Measurements from ENCODE around the gene MOB4. TPM values are rescaled to one million over a fixed set of nuclear protein-coding genes. Genes with fewer than 3 reads are reported as not detected.

The MOB4 gene
- total and polyA plus RNA-seq, 10 donors: 15.5 to 38.3 (median 23.7) TPM

DNA sequence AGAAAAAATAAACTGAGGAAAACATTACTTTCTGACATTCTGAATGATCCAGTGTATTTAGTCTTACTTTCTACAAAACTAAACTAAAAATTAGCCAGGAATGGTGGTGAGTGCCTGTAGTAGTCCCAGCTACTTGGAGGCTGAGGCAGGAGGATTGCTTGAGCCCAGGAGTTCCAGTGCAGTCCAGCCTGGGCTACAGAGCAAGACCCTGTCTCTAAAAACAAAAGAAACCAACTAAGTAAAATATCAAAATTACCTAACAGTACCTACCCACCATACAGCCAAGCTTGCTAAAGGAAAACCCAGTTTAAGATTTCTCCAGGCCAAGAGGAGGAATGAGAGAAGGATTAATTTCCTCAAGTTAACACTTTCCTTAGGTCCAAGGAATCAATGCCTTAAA is 19.2 kb upstream of the MOB4 start:
- no peak for TF ChIP-seq POLR2AphosphoS5 (IDR thresholded peaks at IDR 0.05)
- TF ChIP-seq, protein P1, sequence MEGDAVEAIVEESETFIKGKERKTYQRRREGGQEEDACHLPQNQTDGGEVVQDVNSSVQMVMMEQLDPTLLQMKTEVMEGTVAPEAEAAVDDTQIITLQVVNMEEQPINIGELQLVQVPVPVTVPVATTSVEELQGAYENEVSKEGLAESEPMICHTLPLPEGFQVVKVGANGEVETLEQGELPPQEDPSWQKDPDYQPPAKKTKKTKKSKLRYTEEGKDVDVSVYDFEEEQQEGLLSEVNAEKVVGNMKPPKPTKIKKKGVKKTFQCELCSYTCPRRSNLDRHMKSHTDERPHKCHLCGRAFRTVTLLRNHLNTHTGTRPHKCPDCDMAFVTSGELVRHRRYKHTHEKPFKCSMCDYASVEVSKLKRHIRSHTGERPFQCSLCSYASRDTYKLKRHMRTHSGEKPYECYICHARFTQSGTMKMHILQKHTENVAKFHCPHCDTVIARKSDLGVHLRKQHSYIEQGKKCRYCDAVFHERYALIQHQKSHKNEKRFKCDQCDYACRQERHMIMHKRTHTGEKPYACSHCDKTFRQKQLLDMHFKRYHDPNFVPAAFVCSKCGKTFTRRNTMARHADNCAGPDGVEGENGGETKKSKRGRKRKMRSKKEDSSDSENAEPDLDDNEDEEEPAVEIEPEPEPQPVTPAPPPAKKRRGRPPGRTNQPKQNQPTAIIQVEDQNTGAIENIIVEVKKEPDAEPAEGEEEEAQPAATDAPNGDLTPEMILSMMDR (IDR thresholded peaks at IDR 0.05 in 8 of 11, conservative IDR thresholded peaks at IDR 0.05 in 3 of 11): no peak
- TF ChIP-seq POLR2A (IDR thresholded peaks at IDR 0.05): no peak
- H3K36me3 ChIP-seq: peaks cover 4 to 62% (median 42%) of the 10 kb centered on the region in 6 donors
- intact Hi-C loops (cut with DNase I; ENCODE audit: low total_unique reads): no loop called here

DNA sequence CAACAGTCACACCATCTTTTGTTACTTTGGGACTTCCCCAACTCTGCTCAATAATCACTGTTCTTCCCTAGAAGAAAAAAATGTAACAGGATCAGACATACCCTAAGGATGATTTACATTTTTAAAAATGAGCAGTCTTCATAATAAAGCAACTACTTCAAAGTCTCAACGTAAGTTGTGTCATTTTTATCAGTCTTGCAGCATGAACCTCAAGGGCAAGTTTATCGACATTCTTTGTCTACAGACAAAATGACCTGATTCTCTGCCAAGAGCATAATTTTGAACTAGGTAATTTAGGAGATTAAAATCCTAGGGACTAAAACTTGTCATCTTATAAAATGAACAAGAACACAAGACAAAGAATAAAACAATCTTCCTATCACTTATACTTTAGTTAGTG is 18.5 kb upstream of the MOB4 start:
- Histone ChIP-seq H3K4me3 (peak overlapping the region in 2 of 8 donors; percentile 77 to 98), H3K9me3 (no peaks in the 10 kb centered on the region), H3K36me3 (peaks cover 0 to 61% (median 37%) of the 10 kb centered on the region in 6 donors), H3K4me1 (peaks cover 39 to 63% (median 47%) of the 10 kb centered on the region in 6 donors), H3K27me3 (replicated peaks in 1 of 7) (no peaks in the 10 kb centered on the region), H3K27ac (peak overlapping the region in 2 of 8 donors; percentile 97 to 98)
- intact Hi-C loops (cut with DNase I; ENCODE audit: low total_unique reads): no loop called here
- TF ChIP-seq, protein P1 (IDR thresholded peaks at IDR 0.05 in 8 of 11, conservative IDR thresholded peaks at IDR 0.05 in 3 of 11): no peak
- TF ChIP-seq POLR2AphosphoS5 (IDR thresholded peaks at IDR 0.05) (no peak), POLR2A (IDR thresholded peaks at IDR 0.05) (no peak)
- 36 to 50% (median 44%) methylated on average over 2 of the region's 2 CpGs for WGBS, 5 donors
- DNase-seq: no peak

More for the DNA sequence above, 19.2 kb upstream of the MOB4 start:
- Histone ChIP-seq H3K4me1 (peaks cover 33 to 57% (median 40%) of the 10 kb centered on the region in 6 donors), H3K27ac (no peak overlapping the region), H3K9me3 (no peaks in the 10 kb centered on the region), H3K27me3 (replicated peaks in 1 of 7) (no peaks in the 10 kb centered on the region), H3K4me3 (no peak overlapping the region)
- no peak for DNase-seq

DNA sequence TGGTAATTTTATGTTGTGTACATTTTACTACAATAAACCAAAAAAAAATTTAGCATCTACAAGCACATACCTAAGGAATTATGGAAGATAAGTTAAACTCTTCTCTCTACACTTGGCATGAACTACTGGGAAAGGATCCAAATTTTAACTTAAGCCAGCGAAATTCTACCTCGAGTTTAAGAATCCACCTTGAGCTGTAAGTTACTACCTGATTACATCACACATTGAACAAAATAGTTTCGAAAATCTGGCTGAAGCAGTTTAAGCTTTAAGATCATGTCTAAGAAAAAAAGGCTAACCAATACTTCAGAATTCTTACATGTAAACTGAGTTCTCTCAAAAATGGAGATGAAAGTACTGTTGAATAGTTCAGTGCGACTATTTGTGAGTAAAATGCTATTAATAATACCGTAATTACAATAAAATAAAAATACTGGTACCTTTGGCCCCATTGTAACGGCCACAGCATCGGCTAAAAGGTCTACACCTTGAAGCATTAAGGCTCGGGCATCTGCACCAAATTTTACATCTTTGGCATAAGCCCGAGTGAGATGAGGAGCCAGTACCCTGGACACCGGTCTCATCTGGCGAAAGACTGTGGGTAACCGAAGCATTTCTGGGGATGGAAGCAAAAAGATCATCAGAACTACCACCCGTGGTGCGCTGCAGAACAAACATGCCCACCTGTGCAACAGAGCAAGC is 17.5 kb upstream of the MOB4 start:
- no peak for DNase-seq
- no peaks in the 10 kb centered on the region for H3K9me3 ChIP-seq
- intact Hi-C loops (cut with DNase I; ENCODE audit: low total_unique reads): no loop called here
- H3K4me1 ChIP-seq: peaks cover 39 to 73% (median 56%) of the 10 kb centered on the region in 6 donors
- H3K27me3 ChIP-seq (replicated peaks in 1 of 7): no peaks in the 10 kb centered on the region
- H3K27ac ChIP-seq: peak overlapping the region in 7 of 8 donors; percentile 93 to 100 (median 97)
- peaks cover 0 to 59% (median 29%) of the 10 kb centered on the region in 6 donors for H3K36me3 ChIP-seq
- TF ChIP-seq POLR2AphosphoS5 (IDR thresholded peaks at IDR 0.05) (no peak), POLR2A (IDR thresholded peaks at IDR 0.05) (no peak)
- TF ChIP-seq, protein P1 (IDR thresholded peaks at IDR 0.05 in 8 of 11, conservative IDR thresholded peaks at IDR 0.05 in 3 of 11): no peak
- H3K4me3 ChIP-seq: peak overlapping the region; percentile 77 to 98 (median 86)
- WGBS, 5 donors: 11 to 19% (median 15%) methylated on average over 14 of the region's 14 CpGs

DNA sequence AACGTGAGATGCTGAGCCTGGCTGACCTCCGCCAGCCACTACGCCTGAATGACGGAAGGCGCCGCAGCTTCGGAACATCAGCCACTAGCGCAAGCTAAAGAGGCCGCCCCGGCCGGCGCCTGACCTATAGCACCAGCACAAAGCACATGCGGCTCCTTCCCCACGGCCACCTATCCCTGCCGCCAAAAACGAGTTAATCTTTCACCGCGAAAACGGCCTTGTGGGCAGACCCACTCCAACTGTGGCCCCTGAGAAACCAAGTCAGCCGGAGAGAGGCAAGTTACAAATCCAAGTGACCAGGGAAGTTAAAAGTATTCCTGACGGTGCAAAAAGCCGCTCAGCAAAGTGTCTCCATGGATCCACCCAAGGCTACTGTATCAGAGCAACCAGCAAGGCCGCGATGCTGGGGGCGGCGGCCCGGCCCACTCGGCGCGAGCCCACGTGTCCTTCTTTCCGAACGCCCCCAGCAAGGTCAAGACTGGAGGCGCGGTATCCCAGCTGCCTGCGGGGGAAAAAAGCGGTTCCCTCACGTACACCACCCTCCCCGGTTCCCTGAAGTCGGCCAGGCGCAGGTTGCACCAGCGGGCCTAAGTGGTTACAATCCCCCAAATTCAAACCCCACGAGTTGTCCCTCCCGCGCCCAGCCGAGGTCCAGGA is 16.8 kb upstream of the MOB4 start:
- Histone ChIP-seq H3K4me1 (peaks cover 39 to 80% (median 56%) of the 10 kb centered on the region in 6 donors), H3K27ac (peak overlapping the region; percentile 82 to 100 (median 96)), H3K4me3 (peak overlapping the region; percentile 77 to 98 (median 86)), H3K36me3 (peaks cover 0 to 59% (median 28%) of the 10 kb centered on the region in 6 donors), H3K27me3 (replicated peaks in 1 of 7) (no peaks in the 10 kb centered on the region), H3K9me3 (no peaks in the 10 kb centered on the region)
- peak; percentile 27 to 71 (median 53) for TF ChIP-seq POLR2AphosphoS5 (IDR thresholded peaks at IDR 0.05)
- TF ChIP-seq, protein P1 (IDR thresholded peaks at IDR 0.05 in 8 of 11, conservative IDR thresholded peaks at IDR 0.05 in 3 of 11): no peak
- no peak for TF ChIP-seq POLR2A (IDR thresholded peaks at IDR 0.05)
- 0 to 1% (median 0%) methylated on average over 28 to 46 of the region's 46 CpGs for WGBS, 5 donors
- intact Hi-C loops (cut with DNase I; ENCODE audit: low total_unique reads): no loop called here
- DNase-seq: peak; percentile 93

Measured in spleen (tissue), 11 donors.